Tibial artery (tissue), 4 donors: ENCODE results near the gene SELENOH.

Experiments
- DNase-seq, 2 donors: peaks; one replicate each; pipeline ENCODE4 v3.0.0-alpha.2; 2019
- H3K27ac ChIP-seq, 2 donors: fragments of 200-600 bp; sonication (generic) in 1 of 2; 1 replicate in 1 of 2; 2 replicates in 1 of 2; pipeline ENCODE4 v1.5.1; 2018 to 2019; ENCODE audit warnings: mild to moderate bottlenecking in 1 of 2
- H3K27me3 ChIP-seq, 2 donors: fragments of 200-600 bp; sonication (generic) in 1 of 2; one replicate each; pipeline versions ENCODE4 v1.5.1 to v1.6.0; 2016 to 2019
- H3K36me3 ChIP-seq, 3 donors: fragments of 200-600 bp; sonication (generic) in 2 of 3; one replicate each; pipeline ENCODE4 v1.5.1; 2016 to 2019; ENCODE audit warnings: mild to moderate bottlenecking in 2 of 3
- H3K4me1 ChIP-seq, 4 donors: fragments of 200-600 bp; sonication (generic) in 2 of 4; 1 replicate in 3 of 4; 2 replicates in 1 of 4; pipeline ENCODE4 v1.5.1; 2016 to 2019
- H3K4me3 ChIP-seq, 2 donors: fragments of 200-600 bp; sonication (generic) in 1 of 2; 1 replicate in 1 of 2; 2 replicates in 1 of 2; pipeline ENCODE4 v1.5.1; 2018 to 2019; ENCODE audit warnings: mild to moderate bottlenecking in 2 of 2
- H3K9me3 ChIP-seq, 3 donors: fragments of 200-600 bp; sonication (generic) in 1 of 3; one replicate each; pipeline ENCODE4 v1.5.1; 2016 to 2019
- intact Hi-C: fragments of 100-400 bp; cut with DNase I; formaldehyde crosslinking; loops from one replicate; pipeline ENCODE4 v1.15.0; 2023; ENCODE audit warnings: low total_unique reads
- TF ChIP-seq, protein P1 (sequence below), 2 experiments: fragments of 200-600 bp in 1 of 2; fragments of 450-650 bp in 1 of 2; IDR thresholded peaks; one replicate each; pipeline ENCODE4 v1.5.1; 2017 to 2019; ENCODE audit warnings: antibody characterized with exemption in 2 of 2, mild to moderate bottlenecking in 1 of 2, moderate library complexity in 1 of 2

SELENOH gene

DNA sequence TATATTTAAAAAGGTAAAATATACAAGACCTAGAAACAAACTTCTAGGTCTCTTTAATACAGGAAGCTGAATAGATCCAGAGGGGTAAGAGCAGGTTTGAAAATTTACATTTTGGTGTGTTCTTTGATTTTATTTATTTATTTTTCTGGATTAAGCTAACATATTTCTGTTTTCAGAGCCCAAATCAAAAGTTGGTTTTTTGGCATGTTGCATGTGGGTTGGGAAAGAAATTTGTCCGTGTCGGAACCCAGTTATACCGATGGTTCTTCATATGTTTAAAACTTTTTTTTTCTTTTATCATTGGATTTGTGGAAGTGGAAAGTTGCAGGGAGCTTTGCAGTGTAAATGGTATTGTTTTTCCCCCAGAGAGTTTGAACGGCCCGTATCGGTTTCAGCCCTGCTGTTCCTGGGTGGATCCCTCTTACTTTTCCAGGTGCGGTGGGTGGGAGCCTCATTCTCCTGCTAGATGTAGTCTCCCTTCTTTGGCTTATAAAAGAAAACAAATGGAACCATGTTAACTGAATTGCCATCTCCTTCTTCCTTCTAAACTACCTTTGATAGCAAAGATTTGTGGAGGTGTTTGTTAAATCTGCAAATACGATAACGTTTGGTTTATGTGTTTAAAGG is 21.1 kb downstream of the SELENOH start:
- intact Hi-C loops = loop anchor here (5.0 kb wide), 1 partner anchor 35 kb away; no protein-coding TSS in a partner anchor
- Histone ChIP-seq H3K27me3 (no peaks in the 10 kb centered on the region), H3K4me3 (peak overlapping the region; percentile 55 to 64), H3K36me3 (no peaks in the 10 kb centered on the region), H3K4me1 (peaks cover 0 to 36% (median 23%) of the 10 kb centered on the region in 4 donors), H3K27ac (peak overlapping the region; percentile 82 to 93), H3K9me3 (no peaks in the 10 kb centered on the region)
- TF ChIP-seq, protein P1, sequence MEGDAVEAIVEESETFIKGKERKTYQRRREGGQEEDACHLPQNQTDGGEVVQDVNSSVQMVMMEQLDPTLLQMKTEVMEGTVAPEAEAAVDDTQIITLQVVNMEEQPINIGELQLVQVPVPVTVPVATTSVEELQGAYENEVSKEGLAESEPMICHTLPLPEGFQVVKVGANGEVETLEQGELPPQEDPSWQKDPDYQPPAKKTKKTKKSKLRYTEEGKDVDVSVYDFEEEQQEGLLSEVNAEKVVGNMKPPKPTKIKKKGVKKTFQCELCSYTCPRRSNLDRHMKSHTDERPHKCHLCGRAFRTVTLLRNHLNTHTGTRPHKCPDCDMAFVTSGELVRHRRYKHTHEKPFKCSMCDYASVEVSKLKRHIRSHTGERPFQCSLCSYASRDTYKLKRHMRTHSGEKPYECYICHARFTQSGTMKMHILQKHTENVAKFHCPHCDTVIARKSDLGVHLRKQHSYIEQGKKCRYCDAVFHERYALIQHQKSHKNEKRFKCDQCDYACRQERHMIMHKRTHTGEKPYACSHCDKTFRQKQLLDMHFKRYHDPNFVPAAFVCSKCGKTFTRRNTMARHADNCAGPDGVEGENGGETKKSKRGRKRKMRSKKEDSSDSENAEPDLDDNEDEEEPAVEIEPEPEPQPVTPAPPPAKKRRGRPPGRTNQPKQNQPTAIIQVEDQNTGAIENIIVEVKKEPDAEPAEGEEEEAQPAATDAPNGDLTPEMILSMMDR (IDR thresholded peaks at IDR 0.05) = no peak
- no peak for DNase-seq

DNA sequence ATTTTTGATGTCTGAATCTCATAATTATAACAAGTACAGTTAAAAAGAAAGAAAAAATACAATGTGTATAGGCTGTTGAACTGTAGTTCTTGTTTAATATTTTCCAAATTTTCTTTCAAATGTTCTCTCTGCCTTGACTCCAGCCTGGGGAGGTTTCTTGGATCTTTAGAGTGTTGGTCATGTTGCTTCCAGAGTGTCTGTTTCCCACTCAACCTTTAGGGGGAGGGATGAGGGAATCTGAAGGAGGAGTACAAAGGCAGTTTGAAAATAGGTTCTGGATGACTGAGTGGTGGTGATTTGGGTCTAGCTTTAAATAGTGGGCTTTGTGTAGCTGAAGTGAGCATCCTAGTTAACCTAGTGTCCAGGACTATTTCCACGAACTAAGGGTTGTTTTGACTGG is 22.3 kb downstream of the SELENOH start:
- intact Hi-C loops = loop anchor here (5.0 kb wide), 1 partner anchor 34 kb away; no protein-coding TSS in a partner anchor
- peak overlapping the region; percentile 55 to 64 for H3K4me3 ChIP-seq
- H3K27ac ChIP-seq = peak overlapping the region; percentile 82 to 93
- TF ChIP-seq, protein P1 (IDR thresholded peaks at IDR 0.05) = peak; percentile 18 to 19
- DNase-seq = no peak
- no peaks in the 10 kb centered on the region for H3K27me3 ChIP-seq
- peaks cover 0 to 46% (median 23%) of the 10 kb centered on the region in 4 donors for H3K4me1 ChIP-seq
- no peaks in the 10 kb centered on the region for H3K9me3 ChIP-seq
- no peaks in the 10 kb centered on the region for H3K36me3 ChIP-seq

DNA sequence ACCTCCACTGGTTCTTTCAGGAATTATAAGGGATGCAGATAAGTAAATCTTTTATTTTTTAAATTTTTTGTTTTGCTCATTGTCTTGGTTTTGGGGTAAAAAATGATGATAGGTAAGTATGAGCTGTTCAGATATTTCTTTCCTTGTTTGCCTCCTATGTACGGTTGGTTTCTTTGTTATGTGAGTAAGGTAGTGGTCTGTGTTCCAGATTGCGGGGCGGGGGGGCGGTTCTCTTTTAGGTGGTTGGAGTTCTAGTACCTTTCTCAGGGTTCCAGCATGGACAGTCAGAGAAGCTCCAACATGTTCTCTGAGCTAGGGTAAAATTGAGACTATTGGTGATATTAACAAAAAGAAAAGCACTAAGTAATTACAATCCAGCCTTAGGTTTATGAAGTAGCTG is 22.7 kb downstream of the SELENOH start:
- Histone ChIP-seq H3K27me3 (no peaks in the 10 kb centered on the region), H3K4me1 (peaks cover 0 to 50% (median 26%) of the 10 kb centered on the region in 4 donors), H3K27ac (peak overlapping the region; percentile 82 to 93), H3K9me3 (no peaks in the 10 kb centered on the region), H3K4me3 (peak overlapping the region; percentile 55 to 64), H3K36me3 (no peaks in the 10 kb centered on the region)
- intact Hi-C loops = loop anchor here (5.0 kb wide), 1 partner anchor 33 kb away; no protein-coding TSS in a partner anchor
- no peak for DNase-seq
- TF ChIP-seq, protein P1 (IDR thresholded peaks at IDR 0.05) = no peak

DNA sequence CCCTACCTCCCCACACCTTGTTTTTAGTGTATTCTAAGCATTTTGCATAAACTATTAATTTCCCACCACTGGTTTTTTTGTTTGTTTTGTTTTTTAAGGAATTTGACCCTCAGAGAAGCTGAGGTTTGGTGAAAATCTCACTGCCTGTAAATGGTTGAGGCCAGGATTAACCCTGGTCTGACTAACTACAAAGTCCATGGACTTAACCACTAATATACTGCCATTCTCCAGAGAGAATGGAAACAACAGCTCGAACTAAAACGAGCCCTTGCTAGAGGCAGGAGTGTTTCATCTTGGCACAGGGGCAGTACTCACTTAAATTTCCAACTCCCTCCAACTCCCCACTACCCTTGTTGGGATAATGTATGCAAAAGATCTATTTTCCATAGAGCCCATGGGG is 23.3 kb downstream of the SELENOH start:
- Histone ChIP-seq H3K4me3 (peak overlapping the region; percentile 55 to 64), H3K4me1 (peaks cover 0 to 56% (median 28%) of the 10 kb centered on the region in 4 donors), H3K36me3 (no peaks in the 10 kb centered on the region), H3K9me3 (no peaks in the 10 kb centered on the region), H3K27ac (peak overlapping the region; percentile 82 to 93), H3K27me3 (no peaks in the 10 kb centered on the region)
- intact Hi-C loops = loop anchor here (5.0 kb wide), 1 partner anchor 33 kb away; no protein-coding TSS in a partner anchor
- TF ChIP-seq, protein P1 (IDR thresholded peaks at IDR 0.05) = no peak
- DNase-seq = no peak

DNA sequence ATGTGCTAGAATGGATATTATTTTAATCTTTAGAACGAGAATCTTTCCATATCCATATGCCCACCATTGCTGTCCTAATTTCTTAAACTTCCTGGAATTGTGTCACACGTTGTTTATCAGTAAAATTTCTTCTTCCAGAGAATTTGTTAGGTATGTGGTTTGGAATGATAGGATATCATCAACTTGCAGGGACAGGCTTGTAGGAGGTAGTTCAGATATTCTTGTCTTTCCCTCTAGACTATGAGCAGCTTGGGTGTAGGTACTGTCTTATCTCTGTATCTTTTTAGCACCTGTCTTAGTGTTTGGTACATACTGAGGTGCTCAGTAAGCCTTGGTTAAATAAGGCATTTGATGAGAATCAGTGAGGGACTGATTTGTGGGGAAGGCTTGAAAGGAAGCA is 23.7 kb downstream of the SELENOH start:
- TF ChIP-seq, protein P1 (IDR thresholded peaks at IDR 0.05) = no peak
- DNase-seq = no peak
- peak overlapping the region; percentile 82 to 93 for H3K27ac ChIP-seq

More for the DNA sequence above, 23.7 kb downstream of the SELENOH start:
- H3K4me3 ChIP-seq = peak overlapping the region; percentile 55 to 64
- H3K4me1 ChIP-seq = peaks cover 0 to 60% (median 30%) of the 10 kb centered on the region in 4 donors
- no peaks in the 10 kb centered on the region for H3K27me3 ChIP-seq
- intact Hi-C loops = loop anchor here (5.0 kb wide), 1 partner anchor 32 kb away; no protein-coding TSS in a partner anchor
- H3K36me3 ChIP-seq = no peaks in the 10 kb centered on the region
- H3K9me3 ChIP-seq = no peaks in the 10 kb centered on the region
